OCI-LY7 (cell line): ENCODE measurements around the gene FNDC3B.

Experiments used
- EZH2phosphoT487 ChIP-seq: fragments of 200-600 bp; sonication (generic); IDR thresholded peaks from 2 replicates; pipeline ENCODE4 v1.6.1; 2018; ENCODE audit warnings: low read depth, borderline replicate concordance, mild to moderate bottlenecking, mixed run types, antibody characterized with exemption, low read length, moderate library complexity, mixed read lengths
- TF ChIP-seq, protein P1 (sequence below): fragments of 200-600 bp; sonication (generic); conservative IDR thresholded peaks from 2 replicates; pipeline ENCODE4 v1.5.1; 2014; ENCODE audit warnings: mild to moderate bottlenecking, antibody characterized with exemption, low read length, moderate library complexity, mixed read lengths

DNA sequence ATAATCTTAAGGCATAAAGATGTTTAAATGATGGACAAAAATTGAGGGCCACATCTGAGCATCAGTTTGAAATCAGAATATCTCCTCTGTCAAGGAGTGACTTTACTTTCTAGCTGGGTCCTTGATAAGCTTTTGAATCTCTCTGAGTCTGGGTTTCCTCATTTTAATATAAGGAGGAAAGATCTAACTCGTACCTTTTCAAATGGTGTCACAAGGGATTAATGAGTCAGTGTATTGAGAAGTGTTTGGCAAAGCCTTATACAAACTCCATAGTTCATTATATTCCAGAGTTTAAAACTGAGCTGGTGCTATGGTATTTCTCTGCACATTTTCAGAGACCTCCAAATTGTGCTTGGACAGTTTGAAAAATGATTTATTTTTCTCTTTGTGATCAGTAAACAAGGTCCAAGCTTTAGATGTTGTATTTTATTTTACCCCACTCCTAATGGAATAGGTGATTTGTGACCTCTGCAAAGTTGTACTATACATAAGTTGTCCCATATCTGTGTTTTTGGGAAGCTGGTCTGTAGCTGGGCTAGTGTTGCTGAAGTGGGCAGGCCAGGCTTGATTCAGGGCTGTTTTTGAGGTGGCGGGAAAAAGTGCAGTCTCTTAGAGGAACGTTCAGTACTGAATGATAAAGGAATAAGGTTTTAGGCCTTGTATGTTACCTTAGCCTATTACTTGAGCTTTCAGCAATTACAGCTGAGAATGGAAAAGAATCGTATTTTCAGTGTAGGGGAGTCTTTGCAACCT, 5.6 kb downstream of the FNDC3B start:
- TF ChIP-seq, protein P1, sequence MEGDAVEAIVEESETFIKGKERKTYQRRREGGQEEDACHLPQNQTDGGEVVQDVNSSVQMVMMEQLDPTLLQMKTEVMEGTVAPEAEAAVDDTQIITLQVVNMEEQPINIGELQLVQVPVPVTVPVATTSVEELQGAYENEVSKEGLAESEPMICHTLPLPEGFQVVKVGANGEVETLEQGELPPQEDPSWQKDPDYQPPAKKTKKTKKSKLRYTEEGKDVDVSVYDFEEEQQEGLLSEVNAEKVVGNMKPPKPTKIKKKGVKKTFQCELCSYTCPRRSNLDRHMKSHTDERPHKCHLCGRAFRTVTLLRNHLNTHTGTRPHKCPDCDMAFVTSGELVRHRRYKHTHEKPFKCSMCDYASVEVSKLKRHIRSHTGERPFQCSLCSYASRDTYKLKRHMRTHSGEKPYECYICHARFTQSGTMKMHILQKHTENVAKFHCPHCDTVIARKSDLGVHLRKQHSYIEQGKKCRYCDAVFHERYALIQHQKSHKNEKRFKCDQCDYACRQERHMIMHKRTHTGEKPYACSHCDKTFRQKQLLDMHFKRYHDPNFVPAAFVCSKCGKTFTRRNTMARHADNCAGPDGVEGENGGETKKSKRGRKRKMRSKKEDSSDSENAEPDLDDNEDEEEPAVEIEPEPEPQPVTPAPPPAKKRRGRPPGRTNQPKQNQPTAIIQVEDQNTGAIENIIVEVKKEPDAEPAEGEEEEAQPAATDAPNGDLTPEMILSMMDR = no peak
- no peak for TF ChIP-seq EZH2phosphoT487
